Urothelium cell line (cell line): Measurements from ENCODE around the gene PGM2.
"Not testable (repeated sequence)": the region's sequence is repeated elsewhere in the genome, so short reads cannot be mapped to it uniquely, and the experiment has no call there.

ENCODE experiments used
- DNase-seq: peaks from one replicate; pipeline ENCODE4 v3.0.0; 2011; ENCODE audit warnings: low spot score, mixed read lengths
- FAIRE-seq: peaks from 2 replicates; lab custom pipeline; 2011; peaks lifted over from hg19 to GRCh38; lab: Jason Lieb, UNC

The PGM2 gene

GRCh38 chr4:37826295-37827029 lies at the start of gene PGM2:
Gene PGM2, plus strand, starts transcription at chr4:37826686. Its CDS starts 47 bp downstream, at chr4:37826733.
- DNase-seq (peak; percentile 92), FAIRE-seq (peak; percentile 81)

- FAIRE-seq (no peak), DNase-seq (no peak)
Measured at GRCh38 chr4:37779896-37780295, 46.6 kb upstream of the PGM2 start.

GRCh38 chr4:37780444-37781130 lies 45.9 kb upstream of the PGM2 start:
- no peak for DNase-seq
- no peak for FAIRE-seq

GRCh38 chr4:37781131-37781455 lies 45.4 kb upstream of the PGM2 start:
- no peak for FAIRE-seq

GRCh38 chr4:37786267-37786666 lies 40.2 kb upstream of the PGM2 start:
- not testable (repeated sequence) for DNase-seq, FAIRE-seq

More at GRCh38 chr4:37781131-37781455, 45.4 kb upstream of the PGM2 start:
- no peak for DNase-seq

GRCh38 chr4:37787883-37788460 lies 38.5 kb upstream of the PGM2 start:
- FAIRE-seq, DNase-seq: not testable (repeated sequence)

GRCh38 chr4:37788819-37789218 lies 37.7 kb upstream of the PGM2 start:
- FAIRE-seq (no peak), DNase-seq (no peak)

GRCh38 chr4:37792241-37792640 lies 34.2 kb upstream of the PGM2 start:
- DNase-seq = no peak
- FAIRE-seq = no peak

- DNase-seq (no peak), FAIRE-seq (no peak)
Measured at GRCh38 chr4:37793562-37793961, 32.9 kb upstream of the PGM2 start.

- FAIRE-seq (no peak), DNase-seq (no peak)
Measured at GRCh38 chr4:37794056-37794455, 32.4 kb upstream of the PGM2 start.

GRCh38 chr4:37795581-37796195 lies 30.8 kb upstream of the PGM2 start:
- FAIRE-seq (no peak), DNase-seq (no peak)

GRCh38 chr4:37797374-37797773 lies 29.1 kb upstream of the PGM2 start:
- no peak for FAIRE-seq

GRCh38 chr4:37797923-37798322 lies 28.6 kb upstream of the PGM2 start:
- DNase-seq (no peak), FAIRE-seq (no peak)

More at GRCh38 chr4:37797374-37797773, 29.1 kb upstream of the PGM2 start:
- no peak for DNase-seq

- DNase-seq (no peak), FAIRE-seq (no peak)
Measured at GRCh38 chr4:37798616-37799015, 27.9 kb upstream of the PGM2 start.

GRCh38 chr4:37799941-37800554 lies 26.4 kb upstream of the PGM2 start:
- DNase-seq (no peak), FAIRE-seq (peak; percentile 44)

GRCh38 chr4:37802068-37802666 lies 24.3 kb upstream of the PGM2 start:
- peak; percentile 75 for DNase-seq
- FAIRE-seq = peak; percentile 80

- FAIRE-seq = no peak
- no peak for DNase-seq
Measured at GRCh38 chr4:37803348-37803973, 23.0 kb upstream of the PGM2 start.

GRCh38 chr4:37805091-37805490 lies 21.4 kb upstream of the PGM2 start:
- FAIRE-seq (no peak), DNase-seq (no peak)

GRCh38 chr4:37812713-37813112 lies 13.8 kb upstream of the PGM2 start:
- DNase-seq = peak; percentile 79
- no peak for FAIRE-seq

GRCh38 chr4:37815591-37815990 lies 10.9 kb upstream of the PGM2 start:
- no peak for FAIRE-seq
- no peak for DNase-seq
